RCC 7860 (cell line): Measurements from ENCODE around the gene PSMB2.
"Not testable (repeated sequence)": the region's sequence is repeated elsewhere in the genome, so short reads cannot be mapped to it uniquely, and the experiment has no call there.

Experiments used
- DNase-seq: peaks from one replicate; pipeline ENCODE4 v3.0.0-alpha.2; 2015; ENCODE audit warnings: low spot score
- FAIRE-seq: peaks from 2 replicates; lab custom pipeline; 2012; peaks lifted over from hg19 to GRCh38; lab: Jason Lieb, UNC

PSMB2 gene

GRCh38 chr1:35594005-35594760 lies 47.1 kb downstream of the PSMB2 start:
- DNase-seq (no peak), FAIRE-seq (no peak)

GRCh38 chr1:35592991-35593769 lies 48.1 kb downstream of the PSMB2 start:
- DNase-seq, result no peak
- FAIRE-seq, result no peak

- FAIRE-seq, result no peak
- no peak for DNase-seq
These were observed 50.1 kb downstream of the PSMB2 start for GRCh38 chr1:35591211-35591610.

GRCh38 chr1:35590476-35591040 lies 50.8 kb downstream of the PSMB2 start:
- DNase-seq (no peak), FAIRE-seq (no peak)

- FAIRE-seq, result no peak
These were observed 51.6 kb downstream of the PSMB2 start for GRCh38 chr1:35589516-35590427.

GRCh38 chr1:35588197-35588910 lies 53.0 kb downstream of the PSMB2 start:
- FAIRE-seq (no peak), DNase-seq (no peak)

More at GRCh38 chr1:35589516-35590427, 51.6 kb downstream of the PSMB2 start:
- no peak for DNase-seq

- no peak for FAIRE-seq
These were observed 53.6 kb downstream of the PSMB2 start for GRCh38 chr1:35587736-35588135.

GRCh38 chr1:35586808-35587207 lies 54.5 kb downstream of the PSMB2 start:
- no peak for FAIRE-seq

More at GRCh38 chr1:35587736-35588135, 53.6 kb downstream of the PSMB2 start:
- no peak for DNase-seq

GRCh38 chr1:35585805-35586204 lies 55.5 kb downstream of the PSMB2 start:
- FAIRE-seq, DNase-seq: not testable (repeated sequence)

More at GRCh38 chr1:35586808-35587207, 54.5 kb downstream of the PSMB2 start:
- no peak for DNase-seq

- DNase-seq, result no peak
- no peak for FAIRE-seq
These were observed 56.0 kb downstream of the PSMB2 start for GRCh38 chr1:35585281-35585680.

GRCh38 chr1:35581621-35582020 lies 59.7 kb downstream of the PSMB2 start:
- not testable (repeated sequence) for FAIRE-seq, DNase-seq

- FAIRE-seq (no peak), DNase-seq (no peak)
These were observed 60.4 kb downstream of the PSMB2 start for GRCh38 chr1:35580949-35581388.

GRCh38 chr1:35577071-35577998 lies 64.0 kb downstream of the PSMB2 start:
- FAIRE-seq (no peak), DNase-seq (no peak)

- not testable (repeated sequence) for DNase-seq, FAIRE-seq
These were observed 64.6 kb downstream of the PSMB2 start for GRCh38 chr1:35576766-35577070.

- no peak for DNase-seq
- FAIRE-seq, result no peak
These were observed 65.1 kb downstream of the PSMB2 start for GRCh38 chr1:35576061-35576765.

GRCh38 chr1:35575416-35575958 lies 65.8 kb downstream of the PSMB2 start:
- DNase-seq (no peak), FAIRE-seq (no peak)

- no peak for DNase-seq
- FAIRE-seq, result no peak
These were observed 66.5 kb downstream of the PSMB2 start for GRCh38 chr1:35574655-35575415.
